OCI-LY7 (cell line): ENCODE measurements around the gene QSER1.

Experiments used
- CTCF ChIP-seq: fragments of 200-600 bp; sonication (generic); conservative IDR thresholded peaks from 2 replicates; pipeline ENCODE4 v1.5.1; 2014; ENCODE audit warnings: mild to moderate bottlenecking, antibody characterized with exemption, low read length, moderate library complexity, mixed read lengths
- EZH2phosphoT487 ChIP-seq: fragments of 200-600 bp; sonication (generic); IDR thresholded peaks from 2 replicates; pipeline ENCODE4 v1.6.1; 2018; ENCODE audit warnings: low read depth, borderline replicate concordance, mild to moderate bottlenecking, mixed run types, antibody characterized with exemption, low read length, moderate library complexity, mixed read lengths

DNA sequence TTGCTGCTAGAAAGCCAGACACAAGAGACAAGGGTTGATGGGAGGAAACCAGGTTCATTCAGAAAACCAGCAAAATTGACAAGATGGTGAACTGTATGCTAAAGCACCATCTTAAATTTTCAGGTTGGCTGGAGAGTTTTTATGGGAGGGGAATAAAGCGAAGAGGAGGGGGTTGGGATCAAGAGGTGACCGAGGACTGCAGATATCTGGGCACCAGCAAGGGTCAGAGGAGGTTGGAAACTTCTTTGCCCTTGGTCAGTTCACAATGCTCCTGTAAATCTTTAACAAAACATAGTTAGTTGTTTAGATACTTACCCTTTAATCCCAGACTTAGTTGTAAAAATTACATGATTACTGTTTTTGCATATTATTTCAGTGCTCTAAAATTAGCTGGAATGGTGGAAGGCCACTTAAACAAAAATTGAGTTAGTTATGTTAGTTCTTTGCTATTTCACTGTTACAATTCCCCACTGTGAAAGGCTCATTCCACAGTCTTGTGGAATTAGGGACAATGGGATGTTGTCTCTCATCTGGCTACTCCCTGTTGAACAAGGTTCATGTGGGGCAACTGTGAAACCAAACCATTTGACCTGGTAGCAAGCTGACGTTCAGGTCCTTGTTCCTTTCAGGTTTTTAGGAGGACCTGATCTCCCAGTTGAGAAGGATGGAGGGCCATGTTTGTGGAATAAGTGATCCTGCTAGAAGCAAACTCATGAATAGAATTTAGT is 30.6 kb upstream of the QSER1 start:
- TF ChIP-seq CTCF (no peak), EZH2phosphoT487 (no peak)
